IgD-negative memory B cell (primary cell): ENCODE results near the gene SLC1A7. TPM values are rescaled to one million over a fixed set of nuclear protein-coding genes. Genes with fewer than 3 reads are reported as not detected.

Experiments
- H3K27ac Mint-ChIP-seq, 3 donors: one replicate each; pipeline ENCODE4 v1.8.0; 2020 to 2022; ENCODE audit warnings: mild to moderate bottlenecking in 3 of 3, mixed read lengths in 3 of 3, moderate library complexity in 1 of 3
- H3K27me3 Mint-ChIP-seq: one replicate; pipeline ENCODE4 v1.8.0; 2021; ENCODE audit warnings: mixed read lengths
- H3K36me3 Mint-ChIP-seq: one replicate; pipeline ENCODE4 v1.8.0; 2020; ENCODE audit warnings: mild to moderate bottlenecking, mixed read lengths
- H3K4me1 Mint-ChIP-seq, 3 donors: one replicate each; pipeline ENCODE4 v1.8.0; 2020 to 2022; ENCODE audit warnings: mixed read lengths in 3 of 3, mild to moderate bottlenecking in 1 of 3
- H3K4me3 Mint-ChIP-seq, 4 donors: one replicate each; pipeline ENCODE4 v1.8.0; 2020 to 2022; ENCODE audit warnings: mild to moderate bottlenecking in 4 of 4, mixed read lengths in 4 of 4, moderate library complexity in 3 of 4
- H3K9me3 Mint-ChIP-seq, 3 donors: one replicate each; pipeline ENCODE4 v1.8.0; 2020 to 2021; ENCODE audit warnings: mixed read lengths in 3 of 3, mild to moderate bottlenecking in 1 of 3
- polyA plus RNA-seq: library from polyadenylated mRNA; unstranded; fragments of 300-500 nt; fragmentation: Illumina TruSeq; gene quantifications from one replicate; pipeline ENCODE4 v1.2.3, GENCODE V29; 2021

The SLC1A7 gene
- polyA plus RNA-seq, 1 donor from 2014 or later = not detected

GRCh38 chr1:53133261-53134041 lies 9.0 kb downstream of the SLC1A7 start:
- Mint-ChIP-seq H3K36me3 (peaks cover 1% of the 10 kb centered on the region), H3K4me3 (no peak overlapping the region), H3K4me1 (no peaks in the 10 kb centered on the region), H3K27ac (no peak overlapping the region), H3K27me3 (no peaks in the 10 kb centered on the region), H3K9me3 (peaks cover 6 to 9% (median 7%) of the 10 kb centered on the region in 3 donors)

GRCh38 chr1:53132176-53132575 lies 10.3 kb downstream of the SLC1A7 start:
- Mint-ChIP-seq H3K27me3 (peaks cover 1% of the 10 kb centered on the region), H3K27ac (no peak overlapping the region), H3K4me1 (no peaks in the 10 kb centered on the region), H3K4me3 (no peak overlapping the region), H3K36me3 (peaks cover 1% of the 10 kb centered on the region), H3K9me3 (peaks cover 0 to 3% (median 2%) of the 10 kb centered on the region in 3 donors)

GRCh38 chr1:53131590-53131938 lies 10.9 kb downstream of the SLC1A7 start:
- Mint-ChIP-seq H3K4me3 (no peak overlapping the region), H3K27me3 (peaks cover 3% of the 10 kb centered on the region), H3K9me3 (peaks cover 0 to 2% (median 1%) of the 10 kb centered on the region in 3 donors), H3K27ac (no peak overlapping the region), H3K4me1 (no peaks in the 10 kb centered on the region), H3K36me3 (peaks cover 1% of the 10 kb centered on the region)

- H3K4me3 Mint-ChIP-seq = no peak overlapping the region
- H3K36me3 Mint-ChIP-seq = peaks cover 1% of the 10 kb centered on the region
- H3K27me3 Mint-ChIP-seq = peaks cover 3% of the 10 kb centered on the region
- H3K4me1 Mint-ChIP-seq = no peaks in the 10 kb centered on the region
- H3K9me3 Mint-ChIP-seq = peaks cover 0 to 2% (median 1%) of the 10 kb centered on the region in 3 donors
- H3K27ac Mint-ChIP-seq = no peak overlapping the region
Measured at GRCh38 chr1:53130878-53131589, 11.4 kb downstream of the SLC1A7 start.

GRCh38 chr1:53130598-53130877 lies 11.9 kb downstream of the SLC1A7 start:
- Mint-ChIP-seq H3K27me3 (peaks cover 3% of the 10 kb centered on the region), H3K4me1 (no peaks in the 10 kb centered on the region), H3K4me3 (no peak overlapping the region), H3K9me3 (peaks cover 0 to 2% (median 1%) of the 10 kb centered on the region in 3 donors), H3K27ac (no peak overlapping the region), H3K36me3 (peaks cover 1% of the 10 kb centered on the region)

GRCh38 chr1:53129891-53130597 lies 12.4 kb downstream of the SLC1A7 start:
- H3K36me3 Mint-ChIP-seq = peaks cover 2% of the 10 kb centered on the region
- no peak overlapping the region for H3K27ac Mint-ChIP-seq
- no peaks in the 10 kb centered on the region for H3K4me1 Mint-ChIP-seq
- peaks cover 0 to 2% (median 1%) of the 10 kb centered on the region in 3 donors for H3K9me3 Mint-ChIP-seq
- peaks cover 3% of the 10 kb centered on the region for H3K27me3 Mint-ChIP-seq
- no peak overlapping the region for H3K4me3 Mint-ChIP-seq

GRCh38 chr1:53128401-53128800 lies 14.0 kb downstream of the SLC1A7 start:
- Mint-ChIP-seq H3K36me3 (peaks cover 3% of the 10 kb centered on the region), H3K27ac (no peak overlapping the region), H3K27me3 (peaks cover 3% of the 10 kb centered on the region), H3K4me1 (no peaks in the 10 kb centered on the region), H3K9me3 (peaks cover 0 to 2% (median 1%) of the 10 kb centered on the region in 3 donors), H3K4me3 (peak overlapping the region in 1 of 4 donors; percentile 5)

- peaks cover 0 to 2% (median 0%) of the 10 kb centered on the region in 3 donors for H3K9me3 Mint-ChIP-seq
- peaks cover 3% of the 10 kb centered on the region for H3K27me3 Mint-ChIP-seq
- H3K27ac Mint-ChIP-seq = no peak overlapping the region
- H3K36me3 Mint-ChIP-seq = peaks cover 3% of the 10 kb centered on the region
- no peak overlapping the region for H3K4me3 Mint-ChIP-seq
- H3K4me1 Mint-ChIP-seq = no peaks in the 10 kb centered on the region
Measured at GRCh38 chr1:53127546-53127945, 14.9 kb downstream of the SLC1A7 start.

GRCh38 chr1:53126495-53126894 lies 15.9 kb downstream of the SLC1A7 start:
- Mint-ChIP-seq H3K36me3 (peaks cover 3% of the 10 kb centered on the region), H3K27me3 (peaks cover 4% of the 10 kb centered on the region), H3K4me3 (no peak overlapping the region), H3K9me3 (peaks cover 0 to 2% (median 0%) of the 10 kb centered on the region in 3 donors), H3K4me1 (no peaks in the 10 kb centered on the region), H3K27ac (no peak overlapping the region)

GRCh38 chr1:53125623-53126360 lies 16.6 kb downstream of the SLC1A7 start:
- Mint-ChIP-seq H3K36me3 (peaks cover 3% of the 10 kb centered on the region), H3K4me1 (no peaks in the 10 kb centered on the region), H3K27ac (no peak overlapping the region), H3K4me3 (no peak overlapping the region), H3K27me3 (peaks cover 4% of the 10 kb centered on the region), H3K9me3 (peaks cover 0 to 2% (median 0%) of the 10 kb centered on the region in 3 donors)

GRCh38 chr1:53125122-53125521 lies 17.3 kb downstream of the SLC1A7 start:
- H3K4me1 Mint-ChIP-seq = no peaks in the 10 kb centered on the region
- H3K27ac Mint-ChIP-seq = no peak overlapping the region
- peaks cover 0 to 2% (median 0%) of the 10 kb centered on the region in 3 donors for H3K9me3 Mint-ChIP-seq
- H3K4me3 Mint-ChIP-seq = peak overlapping the region in 1 of 4 donors; percentile 44
- H3K27me3 Mint-ChIP-seq = peaks cover 6% of the 10 kb centered on the region
- peaks cover 3% of the 10 kb centered on the region for H3K36me3 Mint-ChIP-seq

GRCh38 chr1:53123453-53124140 lies 18.8 kb downstream of the SLC1A7 start:
- H3K36me3 Mint-ChIP-seq = peaks cover 2% of the 10 kb centered on the region
- peaks cover 6% of the 10 kb centered on the region for H3K27me3 Mint-ChIP-seq
- H3K4me1 Mint-ChIP-seq = no peaks in the 10 kb centered on the region
- H3K4me3 Mint-ChIP-seq = peak overlapping the region in 1 of 4 donors; percentile 21
- peaks cover 0 to 2% (median 0%) of the 10 kb centered on the region in 3 donors for H3K9me3 Mint-ChIP-seq
- H3K27ac Mint-ChIP-seq = no peak overlapping the region

- Mint-ChIP-seq H3K4me1 (no peaks in the 10 kb centered on the region), H3K27me3 (peaks cover 6% of the 10 kb centered on the region), H3K27ac (no peak overlapping the region), H3K4me3 (no peak overlapping the region), H3K36me3 (peaks cover 2% of the 10 kb centered on the region), H3K9me3 (peaks cover 0 to 2% (median 0%) of the 10 kb centered on the region in 3 donors)
Measured at GRCh38 chr1:53122961-53123413, 19.5 kb downstream of the SLC1A7 start.

GRCh38 chr1:53122201-53122885 lies 20.1 kb downstream of the SLC1A7 start:
- H3K36me3 Mint-ChIP-seq = peaks cover 2% of the 10 kb centered on the region
- no peak overlapping the region for H3K27ac Mint-ChIP-seq
- H3K9me3 Mint-ChIP-seq = no peaks in the 10 kb centered on the region
- no peak overlapping the region for H3K4me3 Mint-ChIP-seq
- peaks cover 6% of the 10 kb centered on the region for H3K27me3 Mint-ChIP-seq
- H3K4me1 Mint-ChIP-seq = no peaks in the 10 kb centered on the region
